ENCODE results near the gene PLEKHM1. TPM values are rescaled to one million over a fixed set of nuclear protein-coding genes. Genes with fewer than 3 reads are reported as not detected.
"Not testable (repeated sequence)": the region's sequence is repeated elsewhere in the genome, so short reads cannot be mapped to it uniquely, and the experiment has no call there.

Gene PLEKHM1
- total RNA-seq, 4 donors from 2014 or later, result 60.4 to 124 (median 94.1) TPM

GRCh38 chr17:45452329-45453224 lies 37.9 kb downstream of the PLEKHM1 start:
- H3K4me1 ChIP-seq; H3K27me3 ChIP-seq; H3K9me3 ChIP-seq; H3K27ac ChIP-seq; DNase-seq (ENCODE audit: low spot score in 2 of 2); H3K4me3 ChIP-seq: not testable (repeated sequence)
- H3K36me3 ChIP-seq, result peaks cover 52% of the 10 kb centered on the region
- whole genome bisulfite sequencing, result 68% methylated on average over 9 of the region's 9 CpGs

- not testable (repeated sequence) for H3K9me3 ChIP-seq; H3K27ac ChIP-seq; DNase-seq (ENCODE audit: low spot score in 2 of 2); H3K27me3 ChIP-seq; H3K4me3 ChIP-seq
- Histone ChIP-seq H3K36me3 (peaks cover 46% of the 10 kb centered on the region), H3K4me1 (peaks cover 16% of the 10 kb centered on the region)
- WGBS, result 87% methylated on average over 3 of the region's 10 CpGs
These were observed 38.9 kb downstream of the PLEKHM1 start for GRCh38 chr17:45451660-45452059.

GRCh38 chr17:45451131-45451530 lies 39.4 kb downstream of the PLEKHM1 start:
- H3K4me3 ChIP-seq, result no peak overlapping the region
- H3K4me1 ChIP-seq, result peaks cover 19% of the 10 kb centered on the region
- no peak for DNase-seq (ENCODE audit: low spot score in 2 of 2)
- peaks cover 40% of the 10 kb centered on the region for H3K36me3 ChIP-seq
- H3K27me3 ChIP-seq, result no peaks in the 10 kb centered on the region
- no peak overlapping the region for H3K27ac ChIP-seq
- TF ChIP-seq POLR2AphosphoS5 (IDR thresholded peaks at IDR 0.05) (no peak), CTCF (IDR thresholded peaks at IDR 0.05) (no peak), EP300 (IDR thresholded peaks at IDR 0.05) (no peak), POLR2A (IDR thresholded peaks at IDR 0.05) (no peak)
- 77% methylated on average over 3 of the region's 8 CpGs for WGBS
- H3K9me3 ChIP-seq, result no peaks in the 10 kb centered on the region

GRCh38 chr17:45449708-45450329 lies 40.7 kb downstream of the PLEKHM1 start:
- Histone ChIP-seq H3K36me3 (peaks cover 41% of the 10 kb centered on the region), H3K4me1 (peaks cover 20% of the 10 kb centered on the region)
- not testable (repeated sequence) for DNase-seq (ENCODE audit: low spot score in 2 of 2); H3K27me3 ChIP-seq; H3K27ac ChIP-seq; H3K9me3 ChIP-seq; H3K4me3 ChIP-seq
- 93% methylated on average over 1 of the region's 1 CpG for WGBS

- WGBS, result 100% methylated on average over 1 of the region's 1 CpG
- not testable (repeated sequence) for H3K9me3 ChIP-seq, H3K4me3 ChIP-seq, H3K27me3 ChIP-seq, H3K27ac ChIP-seq
- Histone ChIP-seq H3K4me1 (peaks cover 20% of the 10 kb centered on the region), H3K36me3 (peaks cover 38% of the 10 kb centered on the region)
- peak in 1 of 2 donors; percentile 33 for DNase-seq (ENCODE audit: low spot score in 2 of 2)
These were observed 41.3 kb downstream of the PLEKHM1 start for GRCh38 chr17:45449260-45449659.

- not testable (repeated sequence) for H3K27me3 ChIP-seq; H3K9me3 ChIP-seq; H3K27ac ChIP-seq; DNase-seq (ENCODE audit: low spot score in 2 of 2); H3K4me3 ChIP-seq
- peaks cover 36% of the 10 kb centered on the region for H3K36me3 ChIP-seq
- peaks cover 20% of the 10 kb centered on the region for H3K4me1 ChIP-seq
- WGBS, result no CpG with 5 or more reads among the region's 1 CpG
These were observed 42.0 kb downstream of the PLEKHM1 start for GRCh38 chr17:45448483-45448882.

- not testable (repeated sequence) for H3K9me3 ChIP-seq, H3K4me3 ChIP-seq, H3K27me3 ChIP-seq
- DNase-seq (ENCODE audit: low spot score in 2 of 2), result peak in 1 of 2 donors; percentile 39
- Histone ChIP-seq H3K27ac (peak overlapping the region; percentile 30), H3K36me3 (peaks cover 34% of the 10 kb centered on the region), H3K4me1 (peaks cover 20% of the 10 kb centered on the region)
- 67% methylated on average over 7 of the region's 7 CpGs for WGBS
These were observed 42.5 kb downstream of the PLEKHM1 start for GRCh38 chr17:45448066-45448465.

- not testable (repeated sequence) for H3K4me3 ChIP-seq, H3K9me3 ChIP-seq, H3K27me3 ChIP-seq
- Histone ChIP-seq H3K4me1 (peaks cover 20% of the 10 kb centered on the region), H3K36me3 (peaks cover 30% of the 10 kb centered on the region), H3K27ac (peak overlapping the region; percentile 30)
- peak in 1 of 2 donors; percentile 38 for DNase-seq (ENCODE audit: low spot score in 2 of 2)
- 59% methylated on average over 14 of the region's 14 CpGs for WGBS
These were observed 42.9 kb downstream of the PLEKHM1 start for GRCh38 chr17:45447650-45448049.

GRCh38 chr17:45446872-45447625 lies 43.5 kb downstream of the PLEKHM1 start:
- WGBS, result 62% methylated on average over 8 of the region's 8 CpGs
- peaks cover 31% of the 10 kb centered on the region for H3K36me3 ChIP-seq
- not testable (repeated sequence) for H3K27me3 ChIP-seq; H3K4me3 ChIP-seq; DNase-seq (ENCODE audit: low spot score in 2 of 2); H3K9me3 ChIP-seq
- H3K4me1 ChIP-seq, result peaks cover 20% of the 10 kb centered on the region
- H3K27ac ChIP-seq, result peak overlapping the region; percentile 30

GRCh38 chr17:45445901-45446743 lies 44.4 kb downstream of the PLEKHM1 start:
- 59% methylated on average over 11 of the region's 16 CpGs for WGBS
- DNase-seq (ENCODE audit: low spot score in 2 of 2), result peak in 1 of 2 donors; percentile 44
- H3K4me1 ChIP-seq, result peaks cover 20% of the 10 kb centered on the region
- H3K27ac ChIP-seq, result peak overlapping the region; percentile 29
- not testable (repeated sequence) for H3K4me3 ChIP-seq, H3K27me3 ChIP-seq, H3K9me3 ChIP-seq
- H3K36me3 ChIP-seq, result peaks cover 33% of the 10 kb centered on the region

Measured in suprapubic skin (tissue), 4 donors.